Activated CD4-positive, alpha-beta T cell treated with anti-CD3 and anti-CD28 coated beads, Interleukin-2, amount 10 ng/mL, durations not matched to agents 7 days and 5 days (primary cell): ENCODE data around the gene GABPB2. TPM values are rescaled to one million over a fixed set of nuclear protein-coding genes. Genes with fewer than 3 reads are reported as not detected.

Source experiments
- CTCF ChIA-PET: fragments of 350-600 bp; sonication (Branson Sonifier 250); formaldehyde crosslinking; loops from one replicate; lab custom pipeline; 2021; ENCODE audit warnings: antibody characterized with exemption; lab: Charles Lee
- POLR2A ChIA-PET: fragments of 350-600 bp; sonication (Branson Sonifier 250); formaldehyde crosslinking; loops from one replicate; lab custom pipeline; 2021; ENCODE audit warnings: antibody characterized with exemption; lab: Charles Lee
- DNase-seq: peaks from one replicate; pipeline ENCODE4 v3.0.0-alpha.2; 2020
- H3K27ac Mint-ChIP-seq: one replicate; pipeline ENCODE4 v1.8.0; 2021; ENCODE audit warnings: mild to moderate bottlenecking, moderate library complexity, mixed read lengths
- H3K27me3 Mint-ChIP-seq: one replicate; pipeline ENCODE4 v1.8.0; 2021; ENCODE audit warnings: mixed read lengths
- H3K36me3 Mint-ChIP-seq: one replicate; pipeline ENCODE4 v1.8.0; 2021; ENCODE audit warnings: low read depth, mixed read lengths
- H3K4me1 Mint-ChIP-seq: one replicate; pipeline ENCODE4 v1.8.0; 2021; ENCODE audit warnings: mixed read lengths
- H3K4me3 Mint-ChIP-seq: one replicate; pipeline ENCODE4 v1.8.0; 2021; ENCODE audit warnings: mild to moderate bottlenecking, moderate library complexity, mixed read lengths
- H3K9me3 Mint-ChIP-seq: one replicate; pipeline ENCODE4 v1.8.0; 2021; ENCODE audit warnings: mixed read lengths
- total RNA-seq, 2 experiments: library from RNA; stranded (reverse); gene quantifications; one replicate each; pipeline ENCODE4 v1.2.3, GENCODE V29; 2021

The GABPB2 gene
- total RNA-seq, 2 experiments from 2014 or later = 28.1 to 30.9 TPM

- H3K27ac Mint-ChIP-seq = no peak overlapping the region
- H3K9me3 Mint-ChIP-seq = no peaks in the 10 kb centered on the region
- POLR2A ChIA-PET = interaction anchor here (0.6 kb wide), 1 partner anchor 11 kb away, joined by 4 read pairs; the partner anchor contains the start of gene SEMA6C
- no peaks in the 10 kb centered on the region for H3K36me3 Mint-ChIP-seq
- peaks cover 18% of the 10 kb centered on the region for H3K4me1 Mint-ChIP-seq
- peaks cover 5% of the 10 kb centered on the region for H3K27me3 Mint-ChIP-seq
- no peak for DNase-seq
- no peak overlapping the region for H3K4me3 Mint-ChIP-seq
- CTCF ChIA-PET = interaction anchor here (1.0 to 2.9 kb wide), 6 partner anchors 8 to 38 kb away, joined by 4 to 11 read pairs (median 4); partner anchors contain the start of gene TNFAIP8L2
Observed at GRCh38 chr1:151135433-151136385, 65.1 kb downstream of the GABPB2 start.

GRCh38 chr1:151137789-151138188 is 67.2 kb downstream of the GABPB2 start:
- H3K9me3 Mint-ChIP-seq = no peaks in the 10 kb centered on the region
- H3K4me3 Mint-ChIP-seq = no peak overlapping the region
- no peak for DNase-seq
- ChIA-PET CTCF (interaction anchor here (1.2 to 1.4 kb wide), 2 partner anchors 10 to 19 kb away, joined by 3 read pairs; partner anchors contain the start of gene TNFAIP8L2), POLR2A (no interaction called here)
- H3K4me1 Mint-ChIP-seq = peaks cover 8% of the 10 kb centered on the region
- no peak overlapping the region for H3K27ac Mint-ChIP-seq
- no peaks in the 10 kb centered on the region for H3K27me3 Mint-ChIP-seq
- H3K36me3 Mint-ChIP-seq = no peaks in the 10 kb centered on the region

GRCh38 chr1:151142411-151143056 is 72.0 kb downstream of the GABPB2 start:
- DNase-seq = no peak
- Mint-ChIP-seq H3K4me3 (no peak overlapping the region), H3K36me3 (no peaks in the 10 kb centered on the region), H3K4me1 (peaks cover 13% of the 10 kb centered on the region), H3K9me3 (no peaks in the 10 kb centered on the region), H3K27ac (no peak overlapping the region), H3K27me3 (peaks cover 15% of the 10 kb centered on the region)
- POLR2A ChIA-PET = no interaction called here
- CTCF ChIA-PET = interaction anchor here (0.6 to 1.8 kb wide), 8 partner anchors 10 to 119 kb away, joined by 3 to 4 read pairs (median 3); partner anchors contain the start of genes C1orf56 and TNFAIP8L2

GRCh38 chr1:151143057-151143435 is 72.5 kb downstream of the GABPB2 start:
- Mint-ChIP-seq H3K9me3 (no peaks in the 10 kb centered on the region), H3K36me3 (no peaks in the 10 kb centered on the region), H3K27me3 (peaks cover 15% of the 10 kb centered on the region), H3K4me3 (no peak overlapping the region), H3K4me1 (peaks cover 14% of the 10 kb centered on the region), H3K27ac (no peak overlapping the region)
- CTCF ChIA-PET = interaction anchor here (0.6 to 1.8 kb wide), 2 partner anchors 14 to 56 kb away, joined by 3 to 4 read pairs; partner anchors contain the start of gene TNFAIP8L2
- POLR2A ChIA-PET = no interaction called here
- DNase-seq = no peak

- Mint-ChIP-seq H3K27me3 (peaks cover 18% of the 10 kb centered on the region), H3K27ac (no peak overlapping the region), H3K9me3 (no peaks in the 10 kb centered on the region), H3K36me3 (no peaks in the 10 kb centered on the region), H3K4me3 (no peak overlapping the region), H3K4me1 (peaks cover 14% of the 10 kb centered on the region)
- ChIA-PET CTCF (interaction anchor here (0.7 to 1.8 kb wide), 3 partner anchors 9 to 137 kb away, joined by 3 to 4 read pairs (median 4); partner anchors contain the start of gene TNFAIP8L2), POLR2A (no interaction called here)
- no peak for DNase-seq
Observed at GRCh38 chr1:151143986-151144385, 73.4 kb downstream of the GABPB2 start.

GRCh38 chr1:151144474-151145303 is 74.1 kb downstream of the GABPB2 start:
- Mint-ChIP-seq H3K4me1 (peaks cover 14% of the 10 kb centered on the region), H3K4me3 (peak overlapping the region; percentile 0), H3K27me3 (peaks cover 18% of the 10 kb centered on the region), H3K9me3 (no peaks in the 10 kb centered on the region), H3K36me3 (no peaks in the 10 kb centered on the region), H3K27ac (no peak overlapping the region)
- ChIA-PET POLR2A (no interaction called here), CTCF (interaction anchor here (0.7 to 1.3 kb wide), 5 partner anchors 10 to 161 kb away, joined by 3 to 4 read pairs (median 3); no protein-coding TSS in a partner anchor)
- DNase-seq = no peak

- POLR2A ChIA-PET = no interaction called here
- Mint-ChIP-seq H3K27me3 (peaks cover 18% of the 10 kb centered on the region), H3K4me1 (peaks cover 14% of the 10 kb centered on the region), H3K9me3 (no peaks in the 10 kb centered on the region), H3K4me3 (peak overlapping the region; percentile 86), H3K36me3 (no peaks in the 10 kb centered on the region), H3K27ac (no peak overlapping the region)
- CTCF ChIA-PET = interaction anchor here (0.9 to 1.3 kb wide), 3 partner anchors 10 to 160 kb away, joined by 3 to 4 read pairs (median 3); no protein-coding TSS in a partner anchor
- no peak for DNase-seq
Observed at GRCh38 chr1:151145304-151146071, 74.9 kb downstream of the GABPB2 start.

- CTCF ChIA-PET = no interaction called here
- no peaks in the 10 kb centered on the region for H3K9me3 Mint-ChIP-seq
- POLR2A ChIA-PET = interaction anchor here (0.6 kb wide), 1 partner anchor 10 kb away, joined by 4 read pairs; no protein-coding TSS in a partner anchor
- H3K27me3 Mint-ChIP-seq = peaks cover 18% of the 10 kb centered on the region
- H3K4me1 Mint-ChIP-seq = peaks cover 14% of the 10 kb centered on the region
- no peaks in the 10 kb centered on the region for H3K36me3 Mint-ChIP-seq
- DNase-seq = no peak
- peak overlapping the region; percentile 86 for H3K4me3 Mint-ChIP-seq
- no peak overlapping the region for H3K27ac Mint-ChIP-seq
Observed at GRCh38 chr1:151146072-151146411, 75.5 kb downstream of the GABPB2 start.

GRCh38 chr1:151146412-151147131 is 76.0 kb downstream of the GABPB2 start, which contains the start of gene SEMA6C:
Gene SEMA6C (minus strand): TSS chr1:151146631. CDS start chr1:151142621, 4,010 bp downstream.
- Mint-ChIP-seq H3K9me3 (no peaks in the 10 kb centered on the region), H3K27me3 (peaks cover 18% of the 10 kb centered on the region), H3K27ac (peak within 1 kb of the TSS; percentile 41), H3K4me3 (peak within 1 kb of the TSS; percentile 86), H3K36me3 (no peaks in the 10 kb centered on the region), H3K4me1 (peaks cover 14% of the 10 kb centered on the region)
- CTCF ChIA-PET = interaction anchor here (0.6 to 1.6 kb wide), 2 partner anchors 10 to 49 kb away, joined by 3 to 9 read pairs; partner anchors contain the start of gene TNFAIP8L2
- POLR2A ChIA-PET = interaction anchor here (0.5 to 0.6 kb wide), 2 partner anchors 11 to 65 kb away, joined by 3 to 4 read pairs; no protein-coding TSS in a partner anchor
- peak; percentile 90 for DNase-seq

GRCh38 chr1:151147132-151147503 is 76.6 kb downstream of the GABPB2 start:
- peaks cover 16% of the 10 kb centered on the region for H3K4me1 Mint-ChIP-seq
- no peaks in the 10 kb centered on the region for H3K36me3 Mint-ChIP-seq
- no peaks in the 10 kb centered on the region for H3K9me3 Mint-ChIP-seq
- POLR2A ChIA-PET = interaction anchor here (0.5 kb wide), 1 partner anchor 65 kb away, joined by 3 read pairs; no protein-coding TSS in a partner anchor
- CTCF ChIA-PET = interaction anchor here (0.6 to 1.6 kb wide), 2 partner anchors 9 to 49 kb away, joined by 3 to 9 read pairs; partner anchors contain the start of gene TNFAIP8L2
- peak overlapping the region; percentile 41 for H3K27ac Mint-ChIP-seq
- H3K4me3 Mint-ChIP-seq = peak overlapping the region; percentile 86
- H3K27me3 Mint-ChIP-seq = peaks cover 18% of the 10 kb centered on the region
- no peak for DNase-seq
